HK-2 (cell line): Measurements from ENCODE around the gene CTSC.
A peak's percentile ranks its signal among the peaks of the same experiment; 100 is the strongest.

ENCODE experiments used
- DNase-seq: peaks from one replicate; pipeline ENCODE4 v3.0.0-alpha.2; 2018; ENCODE audit not compliant: unreplicated experiment

The CTSC gene

GRCh38 chr11:88337181-88337986 is at the start of gene CTSC:
Gene CTSC (minus strand): TSS chr11:88337736. CDS start chr11:88337672, 64 bp downstream.
- DNase-seq: peak; percentile 90

- DNase-seq: peak; percentile 10
Measured at GRCh38 chr11:88384669-88385005, 47.1 kb upstream of the CTSC start.

- no peak for DNase-seq
Measured at GRCh38 chr11:88384004-88384668, 46.6 kb upstream of the CTSC start.

DNA sequence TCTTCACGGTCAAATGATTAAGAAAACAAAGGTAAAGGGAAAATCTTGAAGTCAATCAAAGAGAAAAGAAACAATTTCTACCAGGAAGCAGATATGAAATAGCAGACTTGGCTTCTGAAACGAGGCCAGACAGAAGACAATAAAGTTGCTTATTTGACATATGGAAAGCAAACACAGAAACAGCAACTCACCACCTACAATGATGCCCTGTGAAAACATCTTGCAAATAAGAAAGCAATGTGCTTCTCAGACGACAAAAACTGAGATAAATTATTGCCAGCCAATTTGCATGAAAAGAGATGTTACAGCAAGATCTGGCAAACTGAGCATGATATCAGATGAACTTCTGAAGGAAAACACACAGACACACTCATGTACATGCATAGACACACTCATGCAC is 45.9 kb upstream of the CTSC start:
- DNase-seq: no peak

- DNase-seq: no peak
Measured at GRCh38 chr11:88379130-88379529, 41.6 kb upstream of the CTSC start.

- no peak for DNase-seq
Measured at GRCh38 chr11:88378422-88379066, 41.0 kb upstream of the CTSC start.

GRCh38 chr11:88377646-88378045 is 40.1 kb upstream of the CTSC start:
- no peak for DNase-seq

GRCh38 chr11:88377144-88377543 is 39.6 kb upstream of the CTSC start:
- no peak for DNase-seq

- no peak for DNase-seq
Measured at GRCh38 chr11:88375927-88376470, 38.5 kb upstream of the CTSC start.

- DNase-seq: no peak
Measured at GRCh38 chr11:88370782-88371181, 33.2 kb upstream of the CTSC start.

GRCh38 chr11:88367310-88367709 is 29.8 kb upstream of the CTSC start:
- DNase-seq: no peak

DNA sequence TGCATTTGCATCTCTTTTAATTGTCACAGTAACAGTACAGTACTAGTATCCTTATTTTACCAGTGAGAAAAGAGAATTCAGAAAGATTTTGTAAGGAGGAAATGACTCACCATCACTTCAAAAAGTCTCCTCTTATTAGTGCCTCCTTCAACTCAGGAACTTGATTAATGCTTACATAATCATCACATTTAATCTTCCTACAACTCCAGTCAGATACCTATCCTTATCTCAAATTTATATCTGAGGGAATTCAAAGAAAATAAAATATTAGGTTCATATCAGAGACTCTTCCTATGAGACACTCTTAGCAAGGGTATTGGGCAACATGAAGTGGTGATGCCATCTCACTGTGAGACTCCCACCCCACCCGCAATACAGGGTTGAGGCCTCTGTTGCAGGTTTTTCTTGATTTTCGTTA is 26.1 kb upstream of the CTSC start:
- DNase-seq: no peak

GRCh38 chr11:88363004-88363403 is 25.5 kb upstream of the CTSC start:
- DNase-seq: no peak

DNA sequence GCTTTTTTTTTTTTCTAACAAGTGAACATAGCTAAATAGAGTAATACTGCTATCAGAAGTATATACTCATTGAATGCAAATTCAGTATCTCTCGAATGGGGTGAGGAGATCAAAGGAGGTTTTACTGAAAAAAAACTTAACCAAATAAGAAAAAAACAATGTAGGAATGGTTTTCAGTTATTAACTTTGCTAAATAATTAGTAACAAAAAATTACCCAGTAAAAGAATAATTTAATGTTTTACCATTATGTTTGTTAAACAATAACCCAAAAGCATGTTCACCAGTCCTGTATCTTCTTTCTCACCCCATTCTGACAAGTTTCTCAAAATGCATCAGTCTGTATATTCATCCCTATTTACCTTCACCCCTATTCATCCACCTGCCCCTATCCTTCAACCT is 22.6 kb upstream of the CTSC start:
- DNase-seq: no peak

GRCh38 chr11:88359541-88359940 is 22.0 kb upstream of the CTSC start:
- no peak for DNase-seq

- DNase-seq: no peak
Measured at GRCh38 chr11:88359114-88359513, 21.6 kb upstream of the CTSC start.

- DNase-seq: no peak
Measured at GRCh38 chr11:88358040-88358431, 20.5 kb upstream of the CTSC start.

GRCh38 chr11:88357323-88358039 is 19.9 kb upstream of the CTSC start:
- DNase-seq: no peak

GRCh38 chr11:88355887-88356286 is 18.4 kb upstream of the CTSC start:
- no peak for DNase-seq

GRCh38 chr11:88354912-88355311 is 17.4 kb upstream of the CTSC start:
- no peak for DNase-seq

- no peak for DNase-seq
Measured at GRCh38 chr11:88353835-88354496, 16.4 kb upstream of the CTSC start.

GRCh38 chr11:88353386-88353785 is 15.8 kb upstream of the CTSC start:
- DNase-seq: no peak
